MM.1S (cell line): ENCODE data around the gene NDRG2.

Experiments used
- DNase-seq: peaks from one replicate; pipeline ENCODE4 v3.0.0-alpha.2; 2015
- H2AFZ ChIP-seq: fragments of 300-600 bp; sonication (generic); 2 replicates; pipeline ENCODE4 v1.6.0; 2016; ENCODE audit warnings: antibody characterized with exemption, low read length
- H3F3A ChIP-seq: fragments of 300-600 bp; sonication (generic); 2 replicates; pipeline ENCODE4 v1.6.1; 2016; ENCODE audit warnings: mild to moderate bottlenecking, antibody characterized with exemption, low read length, moderate library complexity, mixed read lengths; ENCODE audit not compliant: insufficient read depth
- H3K27ac ChIP-seq: fragments of 300-600 bp; sonication (generic); 2 replicates; pipeline ENCODE4 v1.5.1; 2016; ENCODE audit warnings: mild to moderate bottlenecking, low read length
- H3K27me3 ChIP-seq: fragments of 300-600 bp; sonication (generic); replicated peaks from 2 replicates; pipeline ENCODE4 v1.6.0; 2016; ENCODE audit warnings: low read length; ENCODE audit not compliant: insufficient read depth
- H3K36me3 ChIP-seq: fragments of 300-600 bp; sonication (generic); replicated peaks from 2 replicates; pipeline ENCODE4 v1.6.1; 2016; ENCODE audit warnings: mild to moderate bottlenecking, low read length, mixed read lengths; ENCODE audit not compliant: insufficient read depth
- H3K4me1 ChIP-seq: fragments of 300-600 bp; sonication (generic); 2 replicates; pipeline ENCODE4 v1.6.1; 2016; ENCODE audit warnings: low read length, mixed read lengths
- H3K4me2 ChIP-seq: fragments of 300-600 bp; sonication (generic); 2 replicates; pipeline ENCODE4 v1.6.0; 2016; ENCODE audit warnings: low read depth, low read length
- H3K4me3 ChIP-seq: fragments of 300-600 bp; sonication (generic); 2 replicates; pipeline ENCODE4 v1.5.1; 2016; ENCODE audit warnings: low read length, mixed read lengths
- H3K79me2 ChIP-seq: fragments of 300-600 bp; sonication (generic); 2 replicates; pipeline ENCODE4 v1.6.1; 2016; ENCODE audit warnings: mixed run types, low read length, mixed read lengths
- H3K9ac ChIP-seq: fragments of 300-600 bp; sonication (generic); 2 replicates; pipeline ENCODE4 v1.6.1; 2016; ENCODE audit warnings: low read length, mixed read lengths
- H3K9me2 ChIP-seq: fragments of 300-600 bp; sonication (generic); replicated peaks from 2 replicates; pipeline ENCODE4 v1.6.1; 2016; ENCODE audit warnings: mild to moderate bottlenecking, low read length, mixed read lengths; ENCODE audit not compliant: insufficient read depth
- H3K9me3 ChIP-seq: fragments of 300-600 bp; sonication (generic); replicated peaks from 2 replicates; pipeline ENCODE4 v1.6.1; 2016; ENCODE audit warnings: mild to moderate bottlenecking, low read length, mixed read lengths; ENCODE audit not compliant: insufficient read depth
- H4K20me1 ChIP-seq: fragments of 300-600 bp; sonication (generic); 2 replicates; pipeline ENCODE4 v1.6.1; 2016; ENCODE audit warnings: mild to moderate bottlenecking, low read length, moderate library complexity, mixed read lengths; ENCODE audit not compliant: insufficient read depth
- EZH2 ChIP-seq: fragments of 300-600 bp; sonication (generic); optimal IDR thresholded peaks from 2 replicates; pipeline ENCODE3; 2017; ENCODE audit warnings: low read depth, mild to moderate bottlenecking, antibody characterized with exemption, low read length, mixed read lengths
- EZH2phosphoT487 ChIP-seq: fragments of 300-600 bp; sonication (generic); IDR thresholded peaks from 2 replicates; pipeline ENCODE4 v1.6.1; 2018; ENCODE audit warnings: antibody characterized with exemption, low read length
- TF ChIP-seq, protein P1 (sequence below): fragments of 300-600 bp; sonication (generic); IDR thresholded peaks from 2 replicates; pipeline ENCODE4 v1.5.1; 2016; ENCODE audit warnings: antibody characterized with exemption, low read length, mixed read lengths

The NDRG2 gene

DNA sequence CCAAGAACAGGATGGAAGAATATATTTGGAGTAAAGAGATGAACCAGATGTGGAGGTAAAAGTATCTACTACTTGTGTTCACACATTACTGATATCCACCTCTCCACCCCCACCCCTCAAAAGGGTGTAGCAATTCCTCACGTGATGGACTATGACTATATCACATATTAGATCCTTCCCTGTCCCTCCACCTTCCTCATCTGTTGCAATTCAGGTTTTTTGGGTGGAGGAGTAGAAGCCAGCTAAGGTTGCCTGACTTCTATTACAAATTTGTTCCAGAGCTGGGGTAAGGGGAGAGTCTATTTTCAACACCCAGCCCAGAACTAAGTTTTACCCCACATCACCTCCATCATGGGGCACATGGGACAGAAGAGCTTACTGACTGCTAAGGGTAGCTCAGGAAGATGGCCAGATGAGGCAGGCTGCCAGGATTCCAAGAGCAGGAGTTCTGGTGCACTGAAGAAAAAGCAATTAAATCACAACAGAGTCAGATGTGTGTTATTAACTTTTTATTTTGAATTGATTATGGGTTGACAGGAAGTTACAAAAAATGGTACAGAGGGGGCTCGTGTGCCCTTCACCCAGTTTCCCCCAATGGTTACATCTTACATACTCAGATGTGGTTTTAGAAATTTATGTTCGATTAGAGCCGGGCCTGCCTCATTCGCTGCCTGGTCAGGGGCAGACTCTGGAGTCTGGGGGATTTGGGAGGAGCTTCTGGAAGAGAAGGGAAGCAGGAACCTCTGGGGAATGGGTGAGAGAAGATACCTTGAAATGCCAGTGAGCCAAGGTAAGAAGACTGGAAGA lies 7.7 kb upstream of the NDRG2 start:
- Histone ChIP-seq H3K4me1 (no peaks in the 10 kb centered on the region), H3K9ac (no peak overlapping the region), H3K9me2 (no peaks in the 10 kb centered on the region), H3K27me3 (no peaks in the 10 kb centered on the region), H3K36me3 (no peaks in the 10 kb centered on the region), H3K9me3 (no peaks in the 10 kb centered on the region), H3K4me2 (no peak overlapping the region), H3K79me2 (no peaks in the 10 kb centered on the region), H3K27ac (no peak overlapping the region), H3F3A (no peaks in the 10 kb centered on the region), H3K4me3 (no peak overlapping the region), H4K20me1 (no peaks in the 10 kb centered on the region), H2AFZ (no peak overlapping the region)
- TF ChIP-seq EZH2phosphoT487 (no peak), EZH2 (no peak)
- TF ChIP-seq, protein P1, sequence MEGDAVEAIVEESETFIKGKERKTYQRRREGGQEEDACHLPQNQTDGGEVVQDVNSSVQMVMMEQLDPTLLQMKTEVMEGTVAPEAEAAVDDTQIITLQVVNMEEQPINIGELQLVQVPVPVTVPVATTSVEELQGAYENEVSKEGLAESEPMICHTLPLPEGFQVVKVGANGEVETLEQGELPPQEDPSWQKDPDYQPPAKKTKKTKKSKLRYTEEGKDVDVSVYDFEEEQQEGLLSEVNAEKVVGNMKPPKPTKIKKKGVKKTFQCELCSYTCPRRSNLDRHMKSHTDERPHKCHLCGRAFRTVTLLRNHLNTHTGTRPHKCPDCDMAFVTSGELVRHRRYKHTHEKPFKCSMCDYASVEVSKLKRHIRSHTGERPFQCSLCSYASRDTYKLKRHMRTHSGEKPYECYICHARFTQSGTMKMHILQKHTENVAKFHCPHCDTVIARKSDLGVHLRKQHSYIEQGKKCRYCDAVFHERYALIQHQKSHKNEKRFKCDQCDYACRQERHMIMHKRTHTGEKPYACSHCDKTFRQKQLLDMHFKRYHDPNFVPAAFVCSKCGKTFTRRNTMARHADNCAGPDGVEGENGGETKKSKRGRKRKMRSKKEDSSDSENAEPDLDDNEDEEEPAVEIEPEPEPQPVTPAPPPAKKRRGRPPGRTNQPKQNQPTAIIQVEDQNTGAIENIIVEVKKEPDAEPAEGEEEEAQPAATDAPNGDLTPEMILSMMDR, result no peak
- no peak for DNase-seq

DNA sequence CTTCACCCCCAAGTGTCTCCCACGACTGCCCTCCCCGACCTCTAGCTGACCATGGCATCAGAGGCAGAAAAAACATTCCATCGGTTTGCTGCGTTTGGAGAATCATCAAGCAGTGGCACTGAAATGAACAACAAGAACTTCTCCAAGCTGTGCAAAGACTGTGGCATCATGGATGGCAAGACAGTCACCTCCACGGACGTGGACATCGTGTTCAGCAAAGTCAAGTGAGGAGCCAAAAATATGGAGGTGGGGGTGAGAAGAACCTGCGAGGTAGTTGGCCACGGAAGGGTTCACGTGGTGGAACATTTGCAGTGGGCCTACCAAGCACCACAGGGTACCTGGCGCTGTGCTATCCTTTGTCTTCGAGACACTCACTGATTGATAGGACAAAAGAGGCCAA lies 5.7 kb upstream of the NDRG2 start:
- no peak overlapping the region for H2AFZ ChIP-seq
- H3K27me3 ChIP-seq, result no peaks in the 10 kb centered on the region
- no peaks in the 10 kb centered on the region for H3K79me2 ChIP-seq
- no peaks in the 10 kb centered on the region for H3K4me1 ChIP-seq
- H3K36me3 ChIP-seq, result no peaks in the 10 kb centered on the region
- no peak overlapping the region for H3K4me3 ChIP-seq
- H3F3A ChIP-seq, result no peaks in the 10 kb centered on the region
- no peaks in the 10 kb centered on the region for H3K9me2 ChIP-seq
- DNase-seq, result no peak
- no peaks in the 10 kb centered on the region for H4K20me1 ChIP-seq
- H3K27ac ChIP-seq, result no peak overlapping the region
- no peak overlapping the region for H3K4me2 ChIP-seq
- no peaks in the 10 kb centered on the region for H3K9me3 ChIP-seq
- TF ChIP-seq EZH2, result no peak
- no peak for TF ChIP-seq EZH2phosphoT487
- TF ChIP-seq, protein P1, result no peak
- H3K9ac ChIP-seq, result no peak overlapping the region

DNA sequence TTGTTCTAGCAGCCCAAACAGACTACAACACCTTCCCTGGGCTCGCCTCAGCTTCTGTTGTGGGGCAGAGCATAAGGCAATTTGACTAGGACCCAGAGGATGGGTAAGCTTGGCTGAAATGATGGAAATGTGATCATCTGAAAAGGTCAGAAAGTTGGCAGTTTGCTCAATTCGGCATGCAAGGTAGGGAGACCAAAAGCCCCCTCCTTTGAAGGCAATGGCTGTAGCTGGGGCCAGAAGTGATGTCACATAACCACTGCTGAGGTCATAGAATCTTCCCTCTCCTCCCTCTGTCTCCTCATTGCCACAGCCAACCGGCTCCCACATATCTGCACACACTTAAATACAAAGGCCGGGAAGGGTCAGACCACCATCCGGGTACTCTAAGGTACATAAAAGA lies 5.1 kb upstream of the NDRG2 start, which contains the start of gene TPPP2:
Gene TPPP2, plus strand, starts transcription at position 301 of the 400 bp plus-strand sequence. CDS start 365 bp downstream, outside the sequence.
- TF ChIP-seq EZH2 (no peak), EZH2phosphoT487 (no peak)
- TF ChIP-seq, protein P1, result no peak
- H3K27me3 ChIP-seq, result no peaks in the 10 kb centered on the region
- DNase-seq, result no peak

More for the DNA sequence above, 5.1 kb upstream of the NDRG2 start, which contains the start of gene TPPP2:
- Histone ChIP-seq H3K79me2 (no peaks in the 10 kb centered on the region), H3K4me1 (no peaks in the 10 kb centered on the region), H3K27ac (no peak within 1 kb of the TSS), H3K36me3 (no peaks in the 10 kb centered on the region), H3K9me2 (no peaks in the 10 kb centered on the region), H4K20me1 (no peaks in the 10 kb centered on the region), H3K9me3 (no peaks in the 10 kb centered on the region), H2AFZ (no peak within 1 kb of the TSS), H3K9ac (no peak within 1 kb of the TSS), H3F3A (no peaks in the 10 kb centered on the region), H3K4me2 (no peak within 1 kb of the TSS), H3K4me3 (no peak within 1 kb of the TSS)
